HG03442 (cell line): ENCODE data around the gene MCAM.

ENCODE experiments used
- ATAC-seq: cut with Tn5 transposase; IDR thresholded peaks from one replicate; pipeline ENCODE4 v1.9.1; 2021; ENCODE audit warnings: mild to moderate bottlenecking, moderate library complexity; ENCODE audit not compliant: unreplicated experiment

The MCAM gene

DNA sequence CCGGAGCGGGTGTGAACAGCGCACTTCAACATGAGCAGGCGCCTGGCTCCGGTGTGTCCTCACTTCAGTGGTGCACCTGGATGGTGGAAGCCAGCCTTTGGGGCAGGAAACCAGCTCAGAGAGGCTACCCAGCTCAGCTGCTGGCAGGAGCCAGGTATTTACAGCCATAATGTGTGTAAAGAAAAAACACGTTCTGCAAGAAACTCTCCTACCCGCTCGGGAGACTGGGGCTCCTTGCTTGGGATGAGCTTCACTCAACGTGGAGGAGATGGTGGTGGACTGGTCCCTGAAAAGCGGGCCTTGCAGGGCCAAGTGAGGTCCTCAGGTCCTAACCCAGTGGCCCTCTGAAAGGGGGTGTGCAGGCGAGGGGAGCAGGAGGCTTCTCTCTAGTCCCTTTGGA, 7.5 kb downstream of the MCAM start:
- ATAC-seq, result no peak

DNA sequence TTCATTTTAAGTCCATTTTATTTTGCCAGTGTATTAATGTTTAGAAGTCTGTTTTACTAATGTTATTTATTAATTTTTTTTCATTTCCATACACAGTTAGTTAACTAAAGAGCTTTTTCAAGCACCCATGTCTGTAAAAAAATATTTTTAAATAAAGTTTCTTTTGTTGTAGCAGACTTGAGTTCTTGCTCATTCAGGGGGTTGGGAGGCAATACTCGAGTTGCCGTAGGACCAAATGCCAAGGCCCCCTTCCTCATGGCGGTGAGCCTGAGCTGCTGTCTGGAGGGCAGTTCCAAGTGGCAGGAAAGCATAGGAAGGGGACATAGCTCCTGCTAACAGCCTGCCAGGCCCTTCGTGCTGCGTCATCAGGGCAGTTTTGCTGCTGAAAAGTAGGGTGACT, 9.0 kb downstream of the MCAM start:
- no peak for ATAC-seq

DNA sequence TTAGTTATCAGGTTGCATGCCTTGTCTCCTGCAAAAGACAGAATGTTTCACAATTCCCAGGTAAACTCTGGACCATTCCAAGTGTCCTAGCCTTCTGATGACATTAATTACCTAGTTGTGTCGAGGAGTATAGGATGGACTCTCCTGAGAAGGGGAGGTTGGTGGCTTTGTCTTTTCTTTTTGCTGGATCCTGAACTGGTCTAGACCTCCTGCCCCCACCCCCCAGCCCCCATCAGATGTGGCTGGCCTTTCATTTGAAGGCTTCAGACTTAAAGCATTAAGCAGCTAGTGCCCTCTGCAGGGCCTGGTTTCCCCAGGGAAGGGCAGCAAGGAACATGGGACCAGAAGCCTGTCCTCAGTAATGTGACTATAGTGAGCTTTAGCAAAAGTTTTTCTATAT, 9.7 kb downstream of the MCAM start:
- no peak for ATAC-seq

DNA sequence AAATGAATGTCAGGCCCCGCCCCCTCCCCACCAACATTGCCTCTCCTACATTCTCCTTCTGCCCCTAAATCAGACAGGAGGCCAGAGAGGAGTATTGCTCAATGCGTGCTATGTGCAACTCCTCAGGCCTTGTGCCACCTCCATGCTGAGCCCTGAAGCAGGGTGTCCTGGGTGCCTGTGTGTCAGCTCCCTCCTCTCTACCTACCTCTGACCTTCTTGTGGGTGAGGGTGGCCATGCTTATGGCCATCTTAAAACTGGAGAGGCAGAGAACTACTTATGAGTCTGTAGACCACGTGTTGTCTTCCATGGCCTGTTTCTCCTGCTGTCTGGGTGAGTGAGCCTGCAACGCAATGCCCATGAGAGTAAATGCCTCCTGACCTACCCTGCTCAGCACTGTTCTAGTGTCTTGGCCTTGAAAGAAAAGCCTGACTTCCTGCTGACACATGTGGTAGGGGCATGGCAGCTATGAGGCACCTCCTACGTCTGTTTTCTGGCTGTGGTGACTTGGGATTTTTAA, 10.5 kb downstream of the MCAM start:
- ATAC-seq, result no peak

- ATAC-seq, result no peak
Observed at GRCh38 chr11:119305556-119306372, 11.2 kb downstream of the MCAM start.

- no peak for ATAC-seq
Observed at GRCh38 chr11:119303227-119303718, 13.7 kb downstream of the MCAM start.

- no peak for ATAC-seq
Observed at GRCh38 chr11:119300198-119300964, 16.5 kb downstream of the MCAM start.

DNA sequence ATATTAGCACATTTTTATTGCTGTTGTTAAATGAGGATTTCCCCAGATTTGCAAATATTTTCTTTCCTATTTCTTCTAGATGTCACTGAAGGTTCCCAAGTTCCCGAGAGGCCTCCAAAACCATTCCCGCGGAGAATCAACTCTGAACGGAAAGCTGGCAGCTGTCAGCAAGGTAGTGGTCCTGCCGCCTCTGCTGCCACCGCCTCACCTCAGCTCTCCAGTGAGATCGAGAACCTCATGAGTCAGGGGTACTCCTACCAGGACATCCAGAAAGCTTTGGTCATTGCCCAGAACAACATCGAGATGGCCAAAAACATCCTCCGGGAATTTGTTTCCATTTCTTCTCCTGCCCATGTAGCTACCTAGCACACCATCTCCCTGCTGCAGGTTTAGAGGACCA, 17.5 kb downstream of the MCAM start:
- ATAC-seq, result no peak

- ATAC-seq, result no peak
Observed at GRCh38 chr11:119298726-119299125, 18.2 kb downstream of the MCAM start.

- no peak for ATAC-seq
Observed at GRCh38 chr11:119297938-119298337, 19.0 kb downstream of the MCAM start.

GRCh38 chr11:119295178-119295577, 21.8 kb downstream of the MCAM start:
- no peak for ATAC-seq

- ATAC-seq, result no peak
Observed at GRCh38 chr11:119293461-119293860, 23.5 kb downstream of the MCAM start.

DNA sequence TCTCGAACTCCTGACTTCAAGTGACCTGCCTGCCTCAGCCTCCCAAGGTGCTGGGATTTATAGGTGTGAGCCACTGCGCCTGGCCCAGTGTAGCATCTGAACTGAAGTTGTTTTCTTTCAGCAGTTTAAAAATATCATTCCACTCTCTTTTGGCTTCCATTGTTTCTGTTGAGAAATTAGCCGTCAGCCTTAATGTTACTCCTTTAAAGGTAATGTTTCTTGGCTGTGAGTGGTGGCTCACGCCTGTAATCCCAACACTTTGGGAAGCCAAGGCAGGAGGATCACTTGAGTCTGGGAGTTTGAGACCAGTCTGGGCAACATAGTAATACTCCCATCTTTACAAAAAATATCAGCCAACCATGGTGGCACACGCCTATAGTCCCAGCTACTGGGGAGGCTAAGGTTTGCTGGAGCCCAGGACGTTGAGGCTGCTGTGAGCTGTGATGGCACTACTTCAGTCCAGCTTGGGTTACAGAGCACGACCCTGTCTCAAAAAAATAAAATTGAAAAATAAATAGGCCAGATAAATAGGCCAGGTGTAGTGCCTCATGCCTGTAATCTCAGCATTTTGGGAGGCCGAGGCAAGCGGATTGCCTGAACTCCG, 25.9 kb downstream of the MCAM start:
- no peak for ATAC-seq

DNA sequence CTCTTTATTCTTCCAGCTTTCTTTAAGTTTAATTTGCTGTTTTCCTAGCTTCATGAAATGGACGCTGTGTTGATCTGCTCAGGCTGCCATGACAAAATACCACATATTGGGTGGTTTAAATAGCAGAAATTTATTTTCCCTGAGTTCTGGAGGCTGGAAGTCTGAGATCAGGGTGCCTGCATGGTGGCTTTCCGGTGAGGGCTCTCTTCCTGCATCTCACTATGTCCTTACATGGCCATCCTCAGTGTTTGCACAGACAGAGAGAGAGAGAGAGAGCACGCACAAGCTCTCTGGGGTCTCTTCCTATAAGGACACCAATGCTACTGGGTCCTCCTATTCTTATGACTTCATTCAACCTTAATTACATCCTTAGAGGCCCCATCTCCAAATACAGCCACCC, 28.7 kb downstream of the MCAM start:
- ATAC-seq, result no peak

- ATAC-seq, result no peak
Observed at GRCh38 chr11:119285431-119285830, 31.5 kb downstream of the MCAM start.

DNA sequence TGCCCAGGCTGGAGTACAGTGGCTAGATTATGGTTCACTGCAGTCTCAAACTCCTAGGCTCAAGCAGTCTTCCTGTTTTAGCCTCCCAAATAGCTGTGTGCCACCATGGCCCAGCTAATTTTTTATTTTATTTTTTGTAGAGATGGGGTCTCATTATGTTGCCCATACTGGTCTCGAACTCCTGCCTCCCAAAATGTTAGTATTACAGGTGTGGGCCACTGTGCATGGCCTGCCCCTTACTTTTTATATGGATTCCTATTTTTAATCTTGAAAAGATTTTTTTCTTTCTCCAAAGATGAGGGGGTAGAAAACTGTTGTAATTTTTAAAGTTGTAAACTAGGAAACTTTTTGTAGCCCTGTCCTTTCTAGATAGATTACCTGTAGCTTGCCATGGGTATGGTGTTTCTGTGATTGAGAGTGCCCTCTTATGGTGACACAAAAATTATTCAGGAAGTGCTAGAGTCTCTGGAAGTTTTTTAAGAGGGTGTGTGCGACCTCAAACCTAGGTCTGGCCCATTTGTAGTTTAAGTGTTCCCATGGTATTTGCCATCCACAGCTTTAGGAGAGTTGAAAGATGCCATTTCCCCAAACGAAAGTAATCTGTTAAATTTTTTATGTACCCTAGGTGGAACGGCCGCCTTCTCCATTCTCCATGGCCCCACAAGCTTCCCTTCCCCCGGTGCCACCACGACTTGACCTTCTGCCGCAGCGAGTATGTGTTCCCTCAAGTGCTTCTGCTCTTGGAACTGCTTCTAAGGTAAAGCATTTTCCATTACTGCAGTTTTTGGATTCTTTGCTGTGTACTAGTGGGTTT, 32.4 kb downstream of the MCAM start:
- no peak for ATAC-seq

DNA sequence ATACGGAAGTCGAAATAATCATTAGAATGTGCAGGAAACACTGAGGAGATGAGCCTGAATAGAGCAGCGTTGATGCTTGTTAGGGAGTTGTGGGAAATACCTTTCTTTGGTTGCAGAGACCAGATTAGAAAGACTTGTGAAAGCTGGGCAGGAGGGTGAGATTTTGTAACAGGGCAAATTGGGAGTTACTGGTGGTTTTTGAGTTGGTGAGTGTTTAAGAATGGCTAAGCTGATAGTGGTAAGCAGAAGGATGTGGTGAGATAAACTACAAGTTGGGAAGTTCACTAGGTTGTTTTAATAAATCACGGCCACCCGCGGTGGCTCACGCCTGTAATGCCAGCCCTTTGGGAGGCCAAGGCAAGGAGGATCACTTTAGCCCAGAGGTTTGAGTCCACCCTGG, 34.4 kb downstream of the MCAM start:
- no peak for ATAC-seq

GRCh38 chr11:119277660-119278059, 39.3 kb downstream of the MCAM start:
- no peak for ATAC-seq

DNA sequence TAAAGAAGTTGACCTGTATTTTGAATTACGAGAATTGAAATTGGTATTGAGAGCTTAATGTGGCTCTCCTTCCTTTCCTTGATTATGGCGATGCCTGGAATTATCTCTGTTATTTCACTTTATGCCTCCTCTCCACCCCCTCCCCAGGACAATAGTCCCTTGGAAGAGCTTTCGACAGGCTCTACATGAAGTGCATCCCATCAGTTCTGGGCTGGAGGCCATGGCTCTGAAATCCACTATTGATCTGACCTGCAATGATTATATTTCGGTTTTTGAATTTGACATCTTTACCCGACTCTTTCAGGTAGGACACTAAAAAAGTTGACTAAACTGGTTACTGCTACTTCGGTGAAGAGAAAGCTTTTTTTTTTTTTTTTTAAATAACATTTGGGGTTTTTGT, 43.2 kb downstream of the MCAM start:
- no peak for ATAC-seq

DNA sequence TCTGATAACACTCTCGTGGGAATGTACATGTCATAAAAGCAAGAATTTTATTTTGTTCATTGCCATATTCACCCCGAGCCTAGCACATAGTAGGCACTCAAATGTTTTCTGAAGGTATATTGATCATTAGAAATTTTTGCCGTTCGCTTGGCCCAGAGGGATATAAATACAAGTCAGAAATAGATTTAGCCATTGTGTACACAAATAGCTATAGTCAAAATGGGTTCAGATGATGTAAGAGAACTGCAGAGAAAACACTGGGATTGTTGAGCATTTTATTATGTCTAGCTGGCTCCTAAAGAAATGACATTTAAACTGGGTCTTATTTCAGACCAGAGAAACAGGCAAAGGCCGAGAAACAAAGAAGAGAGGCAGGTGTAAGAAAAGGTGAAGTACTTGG, 49.3 kb downstream of the MCAM start:
- no peak for ATAC-seq
